Measurements from ENCODE around the gene MRPL12. TPM values are rescaled to one million over a fixed set of nuclear protein-coding genes. Genes with fewer than 3 reads are reported as not detected.

The MRPL12 gene
- polyA plus RNA-seq: 10 to 100 TPM; 43.1 to 79.4 (median 58.7) TPM

DNA sequence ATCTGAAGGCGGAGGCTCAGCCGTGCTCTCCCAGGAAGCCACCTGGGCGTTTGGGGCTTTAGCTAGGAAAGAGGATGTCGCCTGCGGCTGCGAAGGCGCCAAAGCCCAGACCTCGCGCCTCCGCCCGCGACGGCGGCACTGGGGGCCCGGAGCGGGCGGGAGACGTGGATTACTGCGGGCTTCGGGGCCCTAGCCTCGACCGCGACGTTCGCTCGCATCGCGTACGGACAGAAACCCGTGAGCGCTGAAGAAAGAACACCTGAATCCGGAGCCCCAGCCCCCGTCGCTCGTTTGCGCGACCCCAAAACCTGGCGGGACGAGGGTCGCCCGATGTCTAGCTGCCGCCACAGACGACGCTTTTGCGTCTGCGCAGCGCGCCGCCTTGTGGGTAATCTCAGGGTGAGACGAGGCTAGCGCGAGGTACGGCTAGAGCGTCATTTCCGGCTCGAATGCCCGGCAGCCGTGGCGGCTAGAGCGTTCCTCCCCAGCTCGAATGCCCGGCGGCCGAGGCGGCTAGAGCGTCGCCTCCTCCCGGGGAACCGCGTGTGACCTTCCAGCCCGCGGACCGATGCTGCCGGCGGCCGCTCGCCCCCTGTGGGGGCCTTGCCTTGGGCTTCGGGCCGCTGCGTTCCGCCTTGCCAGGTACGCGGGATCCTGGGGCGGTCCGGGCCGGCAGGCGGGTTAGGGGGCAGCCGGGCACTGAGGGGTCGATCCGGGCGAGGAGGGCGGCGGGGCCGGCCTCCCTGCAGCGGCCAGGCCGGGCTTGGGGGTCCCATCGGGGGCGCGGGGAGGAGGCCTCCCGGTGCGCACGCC, at the start of gene MRPL12:
Gene MRPL12, plus strand, starts transcription at position 434 of the 813 bp plus-strand sequence. Its CDS starts 135 bp downstream, at position 569.
- no peaks in the 10 kb centered on the region for H3K9me3 Mint-ChIP-seq
- H3K36me3 Mint-ChIP-seq: peaks cover 3 to 12% (median 5%) of the 10 kb centered on the region in 3 donors
- H3K27me3 Mint-ChIP-seq (ENCODE audit: low read depth in 3 of 3): peaks cover 6 to 19% (median 10%) of the 10 kb centered on the region in 3 donors
- peak; percentile 90 to 92 (median 91) for DNase-seq
- H3K4me1 Mint-ChIP-seq: peaks cover 22% of the 10 kb centered on the region in 2 donors
- H3K27ac Mint-ChIP-seq: peak within 1 kb of the TSS; percentile 93 to 98 (median 96)
- H3K4me3 Mint-ChIP-seq: peak within 1 kb of the TSS; percentile 88 to 94 (median 92)

GRCh38 chr17:81655378-81656117, 47.6 kb upstream of the MRPL12 start:
- peaks cover 0 to 7% (median 0%) of the 10 kb centered on the region in 3 donors for H3K27me3 Mint-ChIP-seq (ENCODE audit: low read depth in 3 of 3)
- DNase-seq: no peak
- H3K4me3 Mint-ChIP-seq: no peak overlapping the region
- no peak overlapping the region for H3K27ac Mint-ChIP-seq
- peaks cover 0 to 4% (median 0%) of the 10 kb centered on the region in 3 donors for H3K36me3 Mint-ChIP-seq
- H3K9me3 Mint-ChIP-seq: no peaks in the 10 kb centered on the region
- H3K4me1 Mint-ChIP-seq: peaks cover 13 to 19% of the 10 kb centered on the region in 2 donors

DNA sequence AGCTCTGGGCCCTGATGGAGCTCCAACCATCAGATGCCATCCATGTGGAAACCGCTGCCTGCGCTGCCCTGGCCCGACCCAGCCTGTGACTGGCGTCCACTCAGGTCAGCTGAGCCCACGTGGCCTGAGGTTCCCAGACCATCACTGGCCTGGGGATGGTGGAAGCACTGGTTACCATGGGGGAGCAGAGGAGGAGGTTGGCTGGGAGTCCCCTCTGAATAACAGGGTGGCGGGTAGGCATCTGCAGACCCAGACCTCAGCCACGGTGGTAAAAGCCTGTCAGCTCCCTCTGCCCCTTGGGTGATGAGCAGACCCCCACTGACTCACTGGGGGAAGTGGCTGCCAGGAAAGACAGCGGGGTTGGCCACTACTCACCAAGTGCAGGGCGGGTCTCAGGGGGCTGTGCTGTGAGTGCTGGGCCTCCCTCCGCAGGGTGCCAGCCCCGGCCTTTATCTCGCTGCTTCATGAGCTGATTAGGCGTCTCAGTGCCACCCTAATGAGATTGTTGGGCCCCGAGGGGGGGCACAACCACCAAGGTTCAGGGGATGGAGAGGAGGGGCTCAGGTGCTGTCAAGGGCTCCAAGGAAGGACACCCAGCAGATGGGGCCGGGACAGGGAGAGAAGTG, 46.9 kb upstream of the MRPL12 start, which contains the start of gene PDE6G:
Gene PDE6G, minus strand, starts transcription at position 425 of the 626 bp plus-strand sequence. CDS start 3,237 bp downstream, outside the sequence.
- H3K27me3 Mint-ChIP-seq (ENCODE audit: low read depth in 3 of 3): peaks cover 0 to 7% (median 2%) of the 10 kb centered on the region in 3 donors
- H3K36me3 Mint-ChIP-seq: peaks cover 0 to 4% (median 0%) of the 10 kb centered on the region in 3 donors
- no peak within 1 kb of the TSS for H3K4me3 Mint-ChIP-seq
- peaks cover 13 to 19% of the 10 kb centered on the region in 2 donors for H3K4me1 Mint-ChIP-seq
- H3K9me3 Mint-ChIP-seq: no peaks in the 10 kb centered on the region
- DNase-seq: no peak
- H3K27ac Mint-ChIP-seq: no peak within 1 kb of the TSS

- H3K27ac Mint-ChIP-seq: no peak overlapping the region
- no peaks in the 10 kb centered on the region for H3K9me3 Mint-ChIP-seq
- H3K36me3 Mint-ChIP-seq: peaks cover 0 to 2% (median 0%) of the 10 kb centered on the region in 3 donors
- peaks cover 0 to 7% (median 2%) of the 10 kb centered on the region in 3 donors for H3K27me3 Mint-ChIP-seq (ENCODE audit: low read depth in 3 of 3)
- H3K4me1 Mint-ChIP-seq: peaks cover 13 to 17% of the 10 kb centered on the region in 2 donors
- no peak overlapping the region for H3K4me3 Mint-ChIP-seq
- DNase-seq: no peak
Observed at GRCh38 chr17:81656835-81657234, 46.3 kb upstream of the MRPL12 start.

DNA sequence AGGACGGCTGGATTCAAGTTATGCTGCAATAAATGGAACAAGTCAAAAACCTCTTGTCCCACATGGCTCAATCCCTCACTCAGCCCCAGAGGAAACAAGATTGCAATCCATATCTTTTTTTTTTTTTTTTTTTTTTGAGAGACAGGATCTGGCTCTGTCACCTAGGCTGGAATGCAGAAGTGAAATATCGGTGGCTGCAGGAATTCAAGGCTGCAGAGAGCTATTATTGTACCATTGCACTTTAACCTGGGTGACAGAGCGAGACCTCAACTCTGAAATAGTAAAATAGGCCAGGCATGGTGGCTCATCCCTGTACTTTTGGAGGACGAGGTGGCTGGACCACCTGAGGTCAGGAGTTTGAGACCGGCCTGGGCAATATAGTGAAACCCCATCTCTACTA, 44.1 kb upstream of the MRPL12 start:
- Mint-ChIP-seq H3K27me3 (ENCODE audit: low read depth in 3 of 3) (peaks cover 0 to 2% (median 0%) of the 10 kb centered on the region in 3 donors), H3K27ac (no peak overlapping the region), H3K9me3 (no peaks in the 10 kb centered on the region), H3K4me3 (no peak overlapping the region), H3K36me3 (no peaks in the 10 kb centered on the region), H3K4me1 (peaks cover under 1 to 2% of the 10 kb centered on the region in 2 donors)
- no peak for DNase-seq

DNA sequence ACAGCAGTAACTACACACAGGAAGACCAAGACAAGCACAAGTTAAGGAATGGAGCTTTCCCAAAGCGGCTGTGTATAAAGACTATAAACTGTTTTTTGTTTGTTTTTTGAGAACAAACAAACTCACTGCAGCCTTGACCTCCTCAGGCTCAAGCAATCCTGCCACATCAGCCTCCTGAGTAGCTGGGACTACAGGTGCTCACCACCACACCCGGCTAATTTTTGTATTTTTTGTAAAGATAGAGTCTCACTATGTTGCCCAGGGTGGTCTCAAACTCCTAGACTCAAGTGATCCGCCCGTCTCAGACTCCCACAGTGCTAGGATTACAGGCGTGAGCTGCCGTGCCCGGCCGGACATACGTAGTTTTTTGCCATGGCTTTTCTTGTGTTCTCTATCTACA, 42.7 kb upstream of the MRPL12 start:
- DNase-seq: no peak
- H3K27me3 Mint-ChIP-seq (ENCODE audit: low read depth in 3 of 3): peaks cover 0 to 2% (median 0%) of the 10 kb centered on the region in 3 donors
- H3K36me3 Mint-ChIP-seq: no peaks in the 10 kb centered on the region
- no peak overlapping the region for H3K27ac Mint-ChIP-seq
- no peaks in the 10 kb centered on the region for H3K9me3 Mint-ChIP-seq
- H3K4me3 Mint-ChIP-seq: no peak overlapping the region
- peaks cover 3 to 5% of the 10 kb centered on the region in 2 donors for H3K4me1 Mint-ChIP-seq

DNA sequence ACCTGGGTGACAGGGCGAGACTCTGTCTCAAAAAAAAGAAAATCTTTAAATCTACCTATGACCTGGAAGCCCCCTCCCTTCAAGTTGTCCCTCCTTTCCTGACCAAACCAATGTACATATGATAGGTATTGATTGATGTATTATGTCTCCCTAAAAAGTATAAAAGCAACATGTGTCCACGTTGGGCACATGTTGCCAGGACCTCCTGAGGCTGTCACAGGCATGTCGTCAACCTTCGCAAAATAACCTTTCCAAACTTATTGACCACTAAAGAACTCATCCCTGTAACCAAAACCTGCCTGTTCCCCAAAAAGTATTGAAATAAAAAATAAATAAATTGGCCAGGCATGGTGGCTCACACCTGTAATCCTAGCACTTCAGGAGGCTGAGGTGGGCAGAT, 41.2 kb upstream of the MRPL12 start:
- Mint-ChIP-seq H3K27me3 (ENCODE audit: low read depth in 3 of 3) (peaks cover 0 to 4% (median 2%) of the 10 kb centered on the region in 3 donors), H3K36me3 (peaks cover 0 to 4% (median 0%) of the 10 kb centered on the region in 3 donors), H3K4me1 (peaks cover 13 to 21% of the 10 kb centered on the region in 2 donors), H3K4me3 (no peak overlapping the region), H3K9me3 (no peaks in the 10 kb centered on the region), H3K27ac (no peak overlapping the region)
- no peak for DNase-seq

- H3K4me3 Mint-ChIP-seq: no peak overlapping the region
- peaks cover 0 to 4% (median 0%) of the 10 kb centered on the region in 3 donors for H3K36me3 Mint-ChIP-seq
- peaks cover 0 to 4% (median 2%) of the 10 kb centered on the region in 3 donors for H3K27me3 Mint-ChIP-seq (ENCODE audit: low read depth in 3 of 3)
- H3K9me3 Mint-ChIP-seq: no peaks in the 10 kb centered on the region
- H3K4me1 Mint-ChIP-seq: peaks cover 27 to 37% of the 10 kb centered on the region in 2 donors
- no peak overlapping the region for H3K27ac Mint-ChIP-seq
- no peak for DNase-seq
Observed at GRCh38 chr17:81664051-81664470, 39.1 kb upstream of the MRPL12 start.

- peak; percentile 20 to 31 (median 26) for DNase-seq
- no peaks in the 10 kb centered on the region for H3K9me3 Mint-ChIP-seq
Observed at GRCh38 chr17:81665205-81666091, 37.7 kb upstream of the MRPL12 start.

GRCh38 chr17:81666092-81666341, 37.1 kb upstream of the MRPL12 start:
- Mint-ChIP-seq H3K27me3 (ENCODE audit: low read depth in 3 of 3) (peaks cover 0 to 4% (median 0%) of the 10 kb centered on the region in 3 donors), H3K4me1 (peaks cover 28 to 37% of the 10 kb centered on the region in 2 donors), H3K4me3 (peak overlapping the region; percentile 92 to 99 (median 95))

More at GRCh38 chr17:81665205-81666091, 37.7 kb upstream of the MRPL12 start:
- Mint-ChIP-seq H3K4me1 (peaks cover 28 to 37% of the 10 kb centered on the region in 2 donors), H3K4me3 (peak overlapping the region; percentile 92 to 99 (median 95)), H3K27me3 (ENCODE audit: low read depth in 3 of 3) (peaks cover 0 to 4% (median 2%) of the 10 kb centered on the region in 3 donors), H3K27ac (peak overlapping the region; percentile 88 to 98 (median 94)), H3K36me3 (peaks cover 0 to 4% (median 0%) of the 10 kb centered on the region in 3 donors)

DNA sequence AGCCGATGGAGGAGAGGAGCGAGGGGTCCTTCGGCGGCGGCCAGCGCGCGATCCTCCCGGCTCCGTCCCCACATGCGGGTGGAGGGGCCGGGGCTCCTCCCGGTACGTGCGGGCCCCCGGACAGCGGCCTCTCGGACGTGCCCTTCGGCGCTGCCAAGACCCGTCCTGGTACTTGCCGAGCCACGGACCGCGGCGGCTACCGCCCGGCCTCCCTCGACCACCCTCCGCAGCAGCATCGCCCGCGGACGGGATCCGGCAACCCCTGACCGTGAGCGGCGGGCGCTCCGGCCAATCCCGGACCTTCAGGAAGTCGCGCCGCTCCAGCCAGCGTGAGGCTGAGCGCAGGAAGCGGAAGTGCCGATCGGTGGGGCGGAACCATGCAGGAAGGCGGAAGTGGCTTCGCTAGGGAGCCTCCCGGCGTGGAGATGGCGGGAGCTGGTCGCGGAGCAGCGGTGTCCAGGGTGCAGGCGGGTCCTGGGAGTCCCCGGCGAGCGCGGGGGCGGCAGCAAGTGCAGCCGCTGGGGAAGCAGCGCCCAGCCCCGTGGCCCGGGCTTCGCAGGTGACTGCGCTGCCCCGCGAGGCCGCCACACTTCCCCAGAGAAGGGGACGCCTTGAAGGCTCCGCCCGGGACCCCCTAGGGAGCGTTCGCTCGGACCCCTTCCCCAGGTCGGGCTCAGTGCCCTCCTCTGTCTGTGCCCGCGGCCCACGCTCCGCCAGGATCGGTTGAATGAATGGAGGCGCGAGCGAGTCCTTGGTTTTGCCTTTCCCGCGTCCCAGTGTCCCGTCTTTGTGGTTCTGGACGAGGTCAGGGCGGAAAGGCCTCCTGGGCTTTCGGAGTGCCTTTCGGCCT, 36.6 kb upstream of the MRPL12 start, which contains the start of the genes CCDC137 and OXLD1:
Gene CCDC137, plus strand, starts transcription at position 396 of the 850 bp plus-strand sequence. Its CDS starts 30 bp downstream, at position 426.
Gene OXLD1, minus strand, starts transcription at position 264 of the 850 bp plus-strand sequence. Its CDS starts 28 bp downstream, at position 236.
- peak within 1 kb of the TSS; percentile 94 to 99 (median 95) for H3K4me3 Mint-ChIP-seq
- H3K36me3 Mint-ChIP-seq: peaks cover 0 to 6% (median 4%) of the 10 kb centered on the region in 3 donors
- H3K27me3 Mint-ChIP-seq (ENCODE audit: low read depth in 3 of 3): peaks cover 0 to 4% (median 0%) of the 10 kb centered on the region in 3 donors
- peaks cover 28 to 37% of the 10 kb centered on the region in 2 donors for H3K4me1 Mint-ChIP-seq
- no peaks in the 10 kb centered on the region for H3K9me3 Mint-ChIP-seq
- peak within 1 kb of the TSS; percentile 88 to 98 (median 94) for H3K27ac Mint-ChIP-seq
- peak; percentile 92 to 93 (median 93) for DNase-seq

More at GRCh38 chr17:81666092-81666341, 37.1 kb upstream of the MRPL12 start:
- no peaks in the 10 kb centered on the region for H3K9me3 Mint-ChIP-seq
- H3K27ac Mint-ChIP-seq: peak overlapping the region; percentile 88 to 98 (median 94)
- H3K36me3 Mint-ChIP-seq: peaks cover 0 to 4% (median 1%) of the 10 kb centered on the region in 3 donors
- no peak for DNase-seq
